T-helper 1 cell (primary cell): ENCODE results near the gene RAB36.

ENCODE experiments used
- DNase-seq, 5 donors: peaks; one replicate each; pipeline ENCODE4 v3.0.0-alpha.2; 2012 to 2020

RAB36 gene

DNA sequence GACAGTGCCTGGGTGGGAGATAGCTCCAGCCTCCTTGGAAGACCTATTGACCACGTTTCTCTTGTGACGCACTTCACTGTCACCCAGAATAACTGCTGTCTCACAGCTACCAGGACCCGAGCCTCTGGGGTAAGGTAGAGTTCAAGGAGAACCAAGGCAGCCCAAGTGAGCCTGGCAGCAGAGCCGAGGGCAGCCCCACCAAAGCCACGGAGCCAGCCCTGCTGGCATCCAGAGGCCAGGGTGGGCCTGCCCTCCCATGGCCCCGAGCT lies 36.3 kb upstream of the RAB36 start:
- DNase-seq: no peak

DNA sequence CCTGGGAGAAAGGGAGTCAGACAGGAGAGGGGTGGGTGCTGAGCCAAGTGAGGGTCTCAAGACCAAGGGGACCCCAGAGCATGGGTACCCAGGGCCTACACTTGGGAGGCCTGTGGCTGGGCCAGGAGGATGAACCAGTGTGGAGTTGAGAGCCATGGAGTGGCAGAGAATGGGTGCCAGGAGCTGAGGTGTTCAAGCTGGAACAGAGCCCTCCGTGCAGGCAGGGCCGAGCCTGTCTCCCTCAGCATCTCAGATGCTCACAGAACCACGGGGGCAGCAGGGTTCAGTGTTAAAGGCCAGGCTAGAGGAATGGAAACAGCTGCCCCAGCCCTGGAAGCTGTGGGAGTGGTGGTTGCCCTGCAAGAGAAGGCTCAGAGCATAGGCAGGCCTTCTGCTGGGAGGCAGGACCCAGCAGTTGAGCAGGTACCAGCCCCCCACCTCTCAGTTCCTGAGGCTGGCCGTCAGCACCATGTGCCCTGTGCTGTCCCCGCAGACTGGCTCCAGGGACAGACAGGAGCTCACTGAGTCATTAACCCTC lies 35.8 kb upstream of the RAB36 start:
- no peak for DNase-seq

DNA sequence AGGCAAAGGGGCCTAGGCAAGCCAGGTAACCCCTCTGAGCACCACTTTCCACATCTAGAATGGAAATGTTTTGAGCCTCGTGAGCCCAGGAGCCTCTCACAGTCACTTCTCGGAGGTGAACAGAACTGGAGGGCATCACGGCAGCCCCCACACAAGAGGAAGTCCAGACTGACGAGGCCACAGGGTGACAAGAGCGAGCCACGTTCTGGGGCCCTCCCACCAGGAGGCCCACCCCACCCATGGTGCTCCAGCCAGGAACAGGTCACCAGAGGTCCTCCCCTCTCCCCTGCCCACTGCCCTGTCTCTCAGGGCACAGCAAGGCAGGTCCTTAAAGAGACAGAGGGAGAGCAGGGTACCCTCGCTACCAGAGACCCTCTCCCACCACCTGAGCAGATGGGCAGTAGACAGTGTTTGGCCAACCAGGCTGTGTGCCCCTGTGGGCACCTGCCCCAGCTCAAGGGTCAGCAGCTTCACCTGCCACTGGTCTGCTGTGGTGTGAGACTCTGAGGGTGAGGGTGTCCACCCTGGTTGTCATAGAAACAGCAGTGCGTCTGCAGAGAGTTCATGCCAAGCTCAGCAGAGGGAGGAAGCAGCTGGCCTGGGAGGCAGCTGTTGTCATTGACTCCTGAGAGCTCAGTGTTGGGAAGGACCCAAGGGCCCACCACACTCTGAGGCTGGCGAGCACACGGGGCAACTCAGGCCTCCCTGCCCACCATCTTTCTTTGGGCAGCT lies 34.9 kb upstream of the RAB36 start:
- no peak for DNase-seq

DNA sequence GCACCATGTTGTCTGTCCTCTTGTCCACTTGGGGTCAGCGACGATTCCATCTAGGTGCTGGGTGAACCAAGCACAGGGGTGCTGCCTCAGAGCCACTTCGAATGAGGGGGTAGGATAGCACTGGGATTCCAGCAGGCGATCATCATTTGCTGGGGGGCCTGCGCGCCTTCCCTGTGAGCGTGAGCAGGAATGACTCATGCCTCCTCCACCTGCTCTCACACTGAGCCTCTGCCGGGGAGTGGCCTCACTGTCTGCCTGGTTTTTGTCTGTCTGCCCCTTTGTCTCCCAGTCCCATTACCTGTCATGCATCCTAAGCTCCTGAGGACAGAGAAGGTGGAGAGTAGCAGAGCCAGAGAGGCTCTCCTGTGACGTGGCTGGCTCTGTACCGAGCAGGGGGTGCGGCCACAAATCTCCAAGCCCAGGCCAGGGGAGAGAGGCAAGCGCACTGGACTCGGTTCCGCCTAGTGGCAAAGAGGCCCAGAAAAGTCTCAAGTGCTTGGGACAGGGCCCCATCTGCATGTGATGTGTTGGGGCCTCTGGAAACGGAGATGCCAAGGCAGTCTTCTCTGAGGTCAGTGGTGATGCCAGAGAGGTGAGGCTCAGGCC lies 34.3 kb upstream of the RAB36 start:
- no peak for DNase-seq

DNA sequence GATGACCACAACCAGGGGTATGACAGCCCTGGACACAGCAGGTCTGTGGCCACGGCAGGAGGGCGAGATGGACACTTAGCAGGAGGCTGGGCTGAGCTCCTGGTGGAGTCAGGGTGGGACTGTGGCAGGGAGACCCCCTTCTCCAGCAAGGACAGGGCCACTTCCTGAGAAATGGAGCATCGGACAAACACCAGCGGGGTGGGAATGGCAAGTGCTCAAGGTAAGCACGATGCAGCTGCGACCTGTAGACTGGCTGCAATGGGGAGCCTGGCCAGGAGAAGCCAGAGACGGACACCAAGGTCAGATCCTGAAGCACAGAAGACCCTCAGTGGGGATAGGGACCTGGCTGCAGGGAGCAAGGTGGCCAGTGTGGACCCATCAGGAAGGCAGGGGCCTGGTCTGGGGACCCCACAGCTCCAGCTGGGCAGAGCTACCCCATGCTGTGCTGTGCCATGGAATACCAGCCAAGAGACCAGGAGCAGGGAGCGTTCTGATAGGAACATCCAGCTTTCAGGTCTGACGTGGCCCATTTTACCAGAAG lies 32.7 kb upstream of the RAB36 start:
- DNase-seq: no peak

DNA sequence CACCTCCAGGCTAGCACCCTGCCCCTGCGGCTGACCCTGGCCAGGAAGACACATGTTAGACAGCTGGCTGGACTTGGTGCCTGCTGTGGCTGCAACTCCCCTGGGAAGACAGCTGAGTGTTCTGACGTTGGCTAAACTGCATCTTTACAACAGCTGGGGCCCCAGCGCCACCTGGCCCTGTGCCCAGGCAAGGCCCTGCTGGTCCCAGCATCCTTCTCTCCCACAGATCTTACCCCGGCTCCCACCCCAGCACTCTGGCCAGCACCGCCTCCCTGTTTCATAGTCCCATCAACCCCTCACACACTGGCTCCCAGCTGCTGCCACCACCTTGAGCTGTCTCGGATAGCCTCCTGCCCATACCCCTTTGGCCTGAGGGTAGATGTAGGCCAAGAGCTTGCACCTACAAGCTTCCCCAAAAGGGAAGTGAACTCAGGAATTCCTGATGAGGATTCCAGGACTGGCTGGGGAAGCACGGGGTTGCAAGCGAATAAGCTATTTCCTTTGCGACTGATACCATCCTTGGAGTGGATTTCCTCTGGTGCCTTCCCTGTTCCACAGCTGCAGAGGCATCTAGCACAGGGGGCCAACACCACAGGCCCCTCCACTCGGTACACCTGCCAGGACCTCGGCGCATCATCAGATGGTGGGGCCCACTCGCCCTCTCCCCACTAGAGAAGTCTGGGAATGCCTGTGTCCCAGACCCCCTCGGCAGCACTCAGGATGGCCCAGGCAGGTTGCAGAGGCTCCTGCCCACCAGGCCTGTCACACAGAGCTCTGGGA lies 32.0 kb upstream of the RAB36 start:
- no peak for DNase-seq

DNA sequence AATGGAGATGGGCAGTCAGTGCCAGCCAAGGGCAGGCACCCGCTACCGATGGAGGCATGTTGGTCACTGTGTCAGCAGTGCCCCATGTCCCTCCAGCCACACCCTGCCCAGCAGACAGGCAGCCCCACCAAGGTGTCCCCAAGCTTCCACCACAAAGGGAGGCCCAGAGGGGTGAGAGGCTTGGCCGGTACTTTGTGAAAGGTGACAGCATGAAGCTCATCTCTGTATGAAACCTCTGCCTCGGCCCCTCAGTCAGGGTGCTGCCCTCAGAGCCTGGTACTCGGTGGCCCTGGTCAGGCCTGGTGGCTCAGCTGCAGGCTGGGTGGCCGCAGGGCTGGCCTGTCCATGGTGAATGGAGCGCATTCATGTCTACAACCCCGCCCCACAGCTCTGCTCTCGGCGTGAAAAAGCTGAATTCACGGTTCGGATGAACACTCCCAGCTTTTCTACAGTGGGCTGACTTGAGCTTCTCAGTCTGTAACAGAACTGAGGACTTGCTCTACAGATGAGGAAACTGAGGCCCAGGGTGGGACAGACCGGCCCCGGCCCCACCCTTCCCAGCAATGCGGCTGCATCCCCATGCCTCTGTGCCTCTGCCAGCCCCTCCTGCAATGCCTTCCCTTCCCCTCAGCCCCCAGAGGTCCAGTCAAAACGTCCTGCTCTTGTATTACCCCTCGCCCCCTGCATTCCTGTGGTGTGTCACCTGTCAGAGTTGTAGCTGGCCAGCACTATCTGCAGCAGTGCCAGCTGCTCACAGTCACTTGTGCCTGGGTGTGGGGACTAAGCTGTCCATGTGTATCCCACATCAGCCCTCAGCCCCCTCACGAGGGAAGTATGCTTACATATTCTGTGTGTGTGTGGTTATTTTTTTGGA lies 31.2 kb upstream of the RAB36 start:
- no peak for DNase-seq

DNA sequence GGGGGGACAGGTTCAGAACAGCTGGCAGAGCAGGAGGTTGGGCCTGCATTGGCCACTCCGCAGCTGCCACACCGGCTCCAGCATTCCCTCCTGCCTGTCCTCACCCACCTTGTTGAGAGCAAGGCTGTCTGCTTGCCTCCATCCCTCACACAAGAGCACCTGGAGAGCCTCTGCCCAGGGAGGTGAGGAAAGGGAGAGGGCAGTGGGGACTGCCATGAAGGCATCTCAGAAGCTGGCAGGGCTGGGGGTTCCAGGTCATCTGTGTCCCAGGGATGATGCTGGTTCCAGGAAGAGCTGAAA lies 30.6 kb upstream of the RAB36 start:
- no peak for DNase-seq

DNA sequence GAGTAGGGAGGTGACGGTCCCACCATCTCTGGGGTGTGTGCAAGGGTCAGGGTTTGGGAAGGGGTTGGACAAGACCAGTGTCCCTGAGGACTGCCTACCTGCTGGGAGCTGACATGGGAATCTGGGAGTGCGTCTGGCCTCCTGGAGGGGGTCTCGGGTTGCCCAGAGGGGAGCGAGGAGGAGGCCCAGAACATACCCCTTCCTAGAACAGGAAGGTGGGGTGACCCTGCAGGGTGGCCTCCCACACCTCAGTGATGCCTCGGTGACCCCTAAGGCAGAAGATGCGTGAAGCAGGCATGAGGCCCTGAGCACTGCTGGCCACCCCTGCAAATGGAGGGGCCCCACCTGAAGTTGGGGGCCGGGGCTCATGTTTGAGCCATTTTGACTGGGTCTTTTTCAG lies 29.9 kb upstream of the RAB36 start:
- DNase-seq: no peak

DNA sequence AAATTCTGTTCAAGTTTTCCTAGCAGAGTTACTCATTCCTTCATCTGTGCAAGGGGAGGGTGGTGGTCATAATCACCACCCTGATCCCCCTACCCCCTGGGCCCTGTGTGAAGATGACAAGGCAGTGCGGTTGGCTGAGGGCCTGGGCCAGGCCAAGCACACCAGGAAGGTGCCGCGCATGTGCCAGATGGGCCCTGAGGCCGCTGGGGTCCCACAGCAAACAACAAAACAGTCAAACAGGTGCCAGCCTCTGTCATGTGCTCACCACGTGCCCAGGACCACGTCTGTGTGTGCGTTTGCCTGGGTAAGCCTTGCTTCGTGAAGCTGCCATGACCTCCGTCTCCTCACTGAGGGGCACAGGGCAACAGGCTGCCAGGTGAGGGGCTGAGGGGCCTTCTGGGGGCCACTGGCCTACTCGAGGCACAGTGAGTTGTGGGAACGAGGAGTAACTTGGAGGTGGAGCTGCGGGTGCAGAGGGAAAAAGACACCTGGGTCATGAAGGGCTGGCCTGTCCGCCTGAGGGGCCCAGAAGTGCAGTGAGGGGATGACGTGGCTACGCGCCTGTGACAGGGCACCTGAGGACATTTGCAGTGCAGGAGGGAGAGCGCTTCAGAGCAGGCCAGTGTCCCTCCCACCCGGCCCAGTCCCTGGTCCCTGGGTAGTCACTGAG lies 29.3 kb upstream of the RAB36 start:
- no peak for DNase-seq

DNA sequence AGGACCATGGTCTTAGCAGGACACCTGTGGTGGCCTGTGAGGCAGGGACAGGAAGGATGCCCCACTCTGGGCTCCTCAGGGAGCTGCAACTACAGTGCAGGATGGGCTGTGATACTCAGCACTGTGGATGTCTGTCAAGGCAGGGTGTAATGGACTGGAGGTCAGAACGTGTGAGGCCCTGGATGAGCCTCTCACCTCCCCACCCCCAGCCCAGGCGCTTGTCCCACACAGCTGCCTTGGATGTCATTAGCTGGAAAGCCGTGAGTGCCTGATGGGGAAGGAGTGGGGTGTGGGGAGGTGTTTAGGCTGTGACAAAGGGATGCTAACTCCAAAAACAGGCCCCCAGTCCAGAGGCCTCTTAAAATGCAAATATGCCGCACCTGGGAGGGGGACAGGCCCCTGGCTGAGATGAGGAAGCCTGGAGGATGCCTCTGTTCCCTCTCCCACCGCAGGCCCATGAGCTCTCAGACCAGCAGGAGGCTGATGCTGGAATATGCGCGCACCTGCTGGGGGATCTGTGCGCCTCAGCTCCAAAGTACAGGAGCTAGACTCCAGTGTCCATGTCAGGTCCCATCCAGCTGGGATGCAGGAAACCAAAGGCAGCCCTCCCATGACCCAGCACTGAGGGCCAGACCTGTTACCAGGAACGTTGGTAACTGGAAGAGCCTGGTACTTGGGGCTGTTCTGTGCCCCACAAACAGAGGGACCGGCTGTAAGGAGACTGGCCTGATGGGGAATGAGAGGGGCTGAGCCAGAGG lies 28.6 kb upstream of the RAB36 start:
- no peak for DNase-seq

DNA sequence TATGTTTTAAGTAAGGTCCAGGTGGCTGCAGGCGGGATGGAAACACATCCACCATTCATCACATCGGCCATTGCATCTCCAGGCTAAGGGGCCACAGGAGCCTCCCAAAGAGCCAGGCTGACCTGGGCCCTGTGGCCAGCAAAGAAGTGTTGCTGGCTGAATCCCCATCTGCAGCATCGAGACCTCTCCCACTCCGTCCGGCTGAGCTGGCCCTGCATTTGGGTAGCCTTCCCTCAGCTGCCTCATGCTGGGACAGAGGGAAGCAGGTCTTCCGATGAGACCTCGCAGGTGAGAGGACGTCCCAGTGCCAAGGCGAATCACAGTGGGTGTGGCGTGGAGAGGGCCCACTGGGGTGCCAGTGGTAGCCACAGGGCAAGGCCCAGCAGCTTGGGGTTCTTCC lies 28.0 kb upstream of the RAB36 start:
- no peak for DNase-seq

DNA sequence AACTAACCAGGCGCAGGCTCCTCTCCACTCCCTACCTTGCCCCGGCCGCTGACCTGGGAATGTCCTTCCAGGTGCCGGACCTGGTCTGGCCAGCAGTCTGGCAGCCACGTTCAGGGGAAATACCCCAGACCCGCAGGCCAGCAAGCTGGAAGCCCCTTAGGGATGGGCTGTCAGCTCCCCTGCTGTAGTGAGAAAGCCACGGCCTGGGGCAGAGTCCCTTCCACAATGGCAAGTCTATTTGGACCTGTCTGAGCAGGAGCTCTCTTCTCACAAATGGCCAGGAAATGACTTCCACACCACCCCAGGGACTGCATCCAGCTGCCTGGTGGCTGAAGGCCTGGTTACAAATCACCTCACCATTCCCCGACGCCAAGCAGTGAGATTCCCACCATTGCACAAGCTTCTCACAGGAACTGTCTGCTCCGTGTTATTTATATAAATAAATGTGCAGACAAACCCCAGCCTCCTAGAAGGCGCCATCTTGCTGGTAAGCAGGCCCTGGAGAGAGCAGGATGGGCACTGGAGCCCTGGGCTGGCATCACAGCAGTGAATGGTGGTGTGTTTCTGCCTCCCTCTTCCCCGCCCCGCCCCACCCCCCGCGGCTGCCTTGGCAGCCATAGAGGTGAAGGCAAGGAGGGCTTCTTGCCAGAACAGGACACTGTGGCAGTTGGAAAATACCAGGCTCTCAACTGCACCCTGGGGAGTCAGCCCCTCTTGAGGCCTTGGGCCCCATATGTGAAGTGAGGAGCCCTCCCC lies 27.2 kb upstream of the RAB36 start:
- DNase-seq: no peak

DNA sequence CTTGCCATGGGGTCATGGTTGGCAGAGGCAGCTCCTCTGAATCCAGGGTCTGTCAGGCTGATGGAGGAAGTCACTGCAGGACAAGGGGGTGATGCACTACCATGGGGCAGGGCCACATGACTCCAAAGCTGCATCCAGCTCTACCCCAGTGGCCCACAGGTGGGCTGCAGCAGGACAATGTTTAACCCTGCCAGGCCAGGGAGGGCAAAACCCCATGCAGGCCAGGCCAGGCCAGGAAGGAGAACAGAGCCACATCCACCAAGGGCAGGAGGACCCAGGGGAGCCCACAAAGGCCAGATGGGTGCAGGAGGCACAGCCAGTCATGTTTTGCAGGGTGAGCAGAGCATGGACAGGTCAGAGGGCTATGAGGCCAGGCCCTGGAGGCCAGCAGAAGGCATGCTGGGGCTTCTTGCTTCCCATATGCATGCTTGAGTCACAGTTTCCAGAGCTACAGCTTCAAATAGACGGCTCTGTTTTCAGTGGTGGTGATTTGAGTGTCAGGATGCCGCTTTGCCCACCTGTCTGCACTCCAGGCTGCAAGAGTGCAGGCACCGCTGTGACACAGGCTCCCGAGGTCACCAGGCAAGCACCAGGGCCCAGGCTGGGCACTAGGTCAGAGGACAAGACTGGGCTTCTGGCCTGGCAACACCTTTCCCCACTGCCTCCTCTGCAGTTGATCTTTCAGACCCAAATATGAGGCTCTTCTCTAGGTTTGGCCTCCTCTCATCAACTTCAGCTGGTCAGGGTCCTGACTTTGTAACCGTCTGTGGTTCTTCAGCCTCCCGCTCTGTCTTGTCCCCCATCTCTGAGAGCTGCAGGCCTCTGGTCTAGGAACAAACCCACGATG lies 26.4 kb upstream of the RAB36 start:
- DNase-seq: no peak

DNA sequence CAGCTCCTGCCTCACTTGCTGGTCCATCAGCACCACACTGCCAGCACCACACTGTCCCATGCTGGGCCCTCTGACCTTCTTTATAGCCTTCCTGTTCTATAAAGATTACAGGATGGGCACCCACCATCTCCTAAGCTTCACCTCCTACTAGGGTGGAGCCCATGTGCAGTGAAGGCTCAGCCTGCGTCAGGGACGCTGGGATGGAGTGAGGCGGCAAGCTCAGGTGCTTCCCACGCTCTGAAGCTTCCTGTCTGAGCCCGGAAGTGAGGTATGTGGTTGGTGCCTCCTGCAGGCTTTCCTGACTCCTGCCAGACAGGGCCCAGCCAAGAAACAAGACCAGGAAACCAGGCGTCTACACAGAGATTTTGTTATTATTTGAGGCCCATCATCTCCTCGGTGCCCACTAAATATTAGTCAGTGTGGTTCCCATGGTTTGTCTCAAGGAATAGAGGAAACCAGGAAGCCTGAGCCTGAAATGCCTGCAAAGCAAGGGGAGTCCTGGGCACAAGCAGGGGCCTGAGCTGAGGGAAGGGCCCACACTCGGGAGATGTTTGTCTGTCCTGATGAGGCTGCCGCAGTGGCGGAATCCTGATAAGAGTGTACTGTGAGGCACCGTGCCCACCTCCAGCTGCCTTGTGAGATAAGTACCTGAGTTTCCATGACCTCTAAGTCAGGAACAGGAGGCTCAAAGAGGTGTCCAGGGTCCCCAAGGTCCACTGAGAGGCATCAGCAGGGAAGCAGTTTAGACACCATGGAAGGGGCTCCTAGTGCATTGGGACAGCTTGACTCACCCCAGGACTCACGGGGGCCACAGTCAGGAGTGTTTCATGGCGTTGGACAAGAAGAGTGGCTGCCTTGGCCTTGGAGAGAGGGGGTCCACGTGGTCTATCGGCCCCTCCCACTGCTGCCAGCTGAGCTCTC lies 25.5 kb upstream of the RAB36 start:
- peak; percentile 43 to 61 (median 51) for DNase-seq

DNA sequence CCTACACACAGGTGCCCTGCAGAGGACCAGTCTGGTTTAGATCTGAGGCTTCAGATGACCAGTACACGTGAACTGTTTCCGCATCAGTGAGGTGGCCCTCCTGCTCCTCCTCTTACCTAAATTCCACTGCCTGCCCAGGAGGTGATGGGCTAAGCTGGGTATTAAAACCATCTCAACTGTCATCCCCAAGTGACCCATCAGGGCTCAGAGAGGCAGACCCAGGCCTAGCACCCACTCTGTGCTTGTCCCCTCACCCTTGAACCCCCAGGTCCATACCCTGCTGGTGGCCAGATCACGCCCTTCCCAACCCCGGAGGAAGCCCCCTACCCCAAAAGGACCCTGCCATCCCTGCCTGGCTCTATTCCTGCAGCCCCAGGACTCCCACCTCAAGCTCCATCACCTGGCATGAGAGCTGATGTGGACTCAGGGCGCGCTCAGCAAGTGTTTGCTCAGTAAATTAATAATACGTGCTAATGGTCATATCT lies 24.8 kb upstream of the RAB36 start:
- no peak for DNase-seq

DNA sequence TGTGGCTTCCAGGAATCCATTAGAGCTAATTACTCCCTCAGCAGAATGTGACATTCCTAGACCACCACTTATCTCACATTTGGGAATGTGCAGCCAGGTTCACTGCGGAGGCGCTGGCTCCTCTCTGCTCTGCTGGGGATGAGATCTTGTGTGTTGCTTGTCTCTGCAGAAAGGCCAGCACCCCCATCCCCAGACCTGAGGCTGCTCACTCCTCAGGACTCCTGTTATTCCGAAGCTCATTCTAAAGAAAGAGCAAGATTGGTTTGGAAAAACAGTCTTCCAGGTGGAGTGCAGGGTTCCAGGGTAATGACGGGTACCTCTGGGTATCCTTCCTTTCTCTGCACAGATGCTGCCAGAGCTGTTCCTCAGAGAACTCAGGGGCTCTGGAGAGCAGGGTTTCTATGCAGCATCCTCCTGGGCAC lies 24.3 kb upstream of the RAB36 start:
- no peak for DNase-seq

DNA sequence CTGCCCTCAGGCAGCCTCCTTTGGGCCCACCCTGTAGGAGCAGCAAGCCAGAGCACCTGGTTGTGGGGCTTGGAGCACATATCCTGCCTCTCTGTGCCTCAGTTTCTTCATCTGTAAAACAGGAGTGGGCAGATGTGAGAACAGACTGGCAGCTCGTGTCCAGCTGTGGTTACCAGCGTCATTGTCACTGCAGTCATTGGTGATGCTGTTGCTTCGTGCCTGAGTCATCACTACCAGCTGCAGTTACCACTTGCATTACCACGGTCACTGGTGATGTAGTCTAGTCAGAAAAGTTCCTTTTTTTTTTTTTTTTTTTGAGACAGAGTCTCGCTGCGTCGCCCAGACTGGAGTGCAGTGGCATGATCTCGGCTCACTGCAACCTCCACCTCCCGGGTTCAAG lies 23.9 kb upstream of the RAB36 start:
- no peak for DNase-seq
